Measurements from ENCODE around the gene SCUBE1. TPM values are rescaled to one million over a fixed set of nuclear protein-coding genes. Genes with fewer than 3 reads are reported as not detected.

The SCUBE1 gene
- total and polyA plus RNA-seq, 10 of the 15 experiments (the other 5 are each of a cell fraction or from before 2014, with no cell fraction given): not detected

DNA sequence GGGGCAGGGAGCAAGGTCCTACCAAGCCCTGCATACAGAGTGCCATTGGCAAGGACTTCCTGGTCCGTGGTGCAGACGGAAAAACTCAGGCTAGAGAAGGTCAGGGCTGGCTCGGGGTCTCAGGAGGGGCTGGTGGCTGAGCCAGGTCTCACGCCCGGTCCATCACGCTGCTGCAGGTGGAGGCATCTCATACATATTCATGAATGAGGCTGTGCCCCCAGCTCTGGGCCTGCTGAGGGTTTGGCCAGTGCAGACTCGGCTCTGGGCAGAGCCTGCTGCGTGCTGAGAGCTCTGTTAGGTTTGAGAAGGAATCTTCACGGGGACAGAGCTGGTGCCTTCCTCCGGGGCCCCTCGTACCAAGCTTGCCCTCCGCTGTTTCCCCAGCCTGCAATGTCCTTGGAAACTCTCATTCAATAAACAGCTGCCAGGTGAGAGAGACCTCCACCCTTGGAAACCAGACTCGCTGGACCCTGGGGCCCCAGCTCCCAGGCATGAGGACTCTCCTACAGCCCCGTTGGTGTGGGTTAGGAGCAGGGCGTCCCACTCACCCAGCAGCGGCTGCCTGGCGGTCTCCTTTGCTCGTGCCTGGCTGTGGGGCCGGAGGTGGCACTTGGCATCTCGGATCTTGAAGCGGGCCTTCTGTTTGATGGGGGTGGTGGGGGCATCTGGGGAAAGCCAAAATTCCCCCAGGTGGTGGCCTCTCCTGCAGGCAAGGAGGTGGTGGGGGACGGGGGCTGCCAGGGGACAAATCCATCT, 122.4 kb downstream of the SCUBE1 start (continued):
- TF ChIP-seq CHD2 (IDR thresholded peaks at IDR 0.05; ENCODE audit: borderline replicate concordance, low read depth, low read length): no peak
- no peak for TF ChIP-seq FOXK2 (IDR thresholded peaks at IDR 0.05)
- TF ChIP-seq ESRRA (IDR thresholded peaks at IDR 0.05; ENCODE audit: low read length): no peak

GRCh38 chr22:43218786-43219185, 124.4 kb downstream of the SCUBE1 start:
- Histone ChIP-seq H2AFZ (ENCODE audit: control insufficient read depth, low read depth, low read length) (no peak overlapping the region), H3K9ac (ENCODE audit: control insufficient read depth, insufficient read depth, low read length) (no peak overlapping the region), H3K4me1 (ENCODE audit: control insufficient read depth, insufficient read depth, low read length) (no peaks in the 10 kb centered on the region), H3K4me3 (no peak overlapping the region), H4K20me1 (ENCODE audit: control insufficient read depth, insufficient read depth) (no peaks in the 10 kb centered on the region; the same call in 1 of the 2 replicates), H3K27ac (ENCODE audit: control insufficient read depth, insufficient read depth) (no peak overlapping the region), H3K9me3 (replicated peaks; ENCODE audit: control insufficient read depth, insufficient read depth, low read length) (no peaks in the 10 kb centered on the region), H3K27me3 (replicated peaks in 1 of 2; ENCODE audit: control insufficient read depth in 2 of 2, insufficient read depth in 2 of 2, low read length in 1 of 2) (no peaks in the 10 kb centered on the region; a peak in 2 of 4 replicates), H3K36me3 (ENCODE audit: control insufficient read depth in 2 of 2, insufficient read depth in 2 of 2, low read length in 1 of 2) (no peaks in the 10 kb centered on the region), H3K4me2 (ENCODE audit: control insufficient read depth, insufficient read depth) (no peak overlapping the region), H3K79me2 (ENCODE audit: control insufficient read depth, insufficient read depth, low read length) (no peaks in the 10 kb centered on the region)
- no peak for ATAC-seq
- CTCF ChIA-PET: interaction anchor here (1.5 kb wide), 1 partner anchor 11 kb away, joined by 4 read pairs; no protein-coding TSS in a partner anchor
- TF ChIP-seq CHD1 (IDR thresholded peaks at IDR 0.05; ENCODE audit: low read depth, low read length) (no peak), EED (IDR thresholded peaks at IDR 0.05; ENCODE audit: low read depth) (no peak), SP1 (IDR thresholded peaks at IDR 0.05; ENCODE audit: low read depth, low read length) (no peak)
- RAD21 ChIA-PET (ENCODE audit: unreplicated experiment): no interaction called here
- intact Hi-C loops (cut with micrococcal nuclease; ENCODE audit: unreplicated experiment) (no loop called here), in situ Hi-C loops (cut with MboI) (no loop called here)
- POLR2A ChIA-PET: no interaction called here
- DNase-seq (ENCODE audit: low read depth, low spot score): no peak
- no TSS peak for BruUV-seq (replicated peaks)
- no peak for FAIRE-seq
- SMC1A ChIA-PET (ENCODE audit: uncharacterized antibody, unreplicated experiment): interaction anchor here (0.6 kb wide), 1 partner anchor 65 kb away, joined by 3 read pairs; no protein-coding TSS in a partner anchor
- WGBS (ENCODE audit: insufficient coverage, insufficient replicate concordance, low lambda C conversion rate, missing lambda C conversion rate): 0% methylated on average over 1 of the region's 1 CpG

Data from GM12878 (cell line).